Heart left ventricle (tissue), 16 donors: ENCODE data around the gene OPRL1. TPM values are rescaled to one million over a fixed set of nuclear protein-coding genes. Genes with fewer than 3 reads are reported as not detected.
A peak's percentile ranks its signal among the peaks of the same experiment; 100 is the strongest.

Experiments used
- ATAC-seq, 4 donors: fragments of 200-7000 bp; cut with Tn5 transposase; one replicate each; pipeline ENCODE4 v1.9.1; 2020 to 2022; ENCODE audit warnings: moderate library complexity in 4 of 4, mild to moderate bottlenecking in 3 of 4, moderate number of reproducible peaks in 1 of 4
- DNase-seq, 5 donors: peaks; one replicate each; pipeline ENCODE4 v3.0.0-alpha.2; 2020
- H3K27ac ChIP-seq, 12 donors: fragments of 200-600 bp; sonication (generic) in 4 of 12; one replicate each; pipeline versions ENCODE4 v1.5.0 to v1.8.0; 2016 to 2022; ENCODE audit warnings: mild to moderate bottlenecking in 2 of 12
- H3K27me3 ChIP-seq, 9 donors: fragments of 200-600 bp; sonication (generic) in 2 of 9; one replicate each; pipeline versions ENCODE4 v1.5.1 to v1.8.0; 2016 to 2022; ENCODE audit warnings: mild to moderate bottlenecking in 3 of 9
- H3K36me3 ChIP-seq, 9 donors: fragments of 200-600 bp; sonication (generic) in 2 of 9; one replicate each; pipeline versions ENCODE4 v1.5.0 to v1.8.0; 2018 to 2022; ENCODE audit warnings: mild to moderate bottlenecking in 2 of 9
- H3K4me1 ChIP-seq, 12 donors: fragments of 200-600 bp; sonication (generic) in 4 of 12; one replicate each; pipeline versions ENCODE4 v1.5.0 to v1.8.0; 2016 to 2022; ENCODE audit warnings: mild to moderate bottlenecking in 3 of 12
- H3K4me3 ChIP-seq, 12 donors: fragments of 200-600 bp; sonication (generic) in 4 of 12; one replicate each; pipeline versions ENCODE4 v1.5.0 to v1.8.0; 2017 to 2022; ENCODE audit warnings: mild to moderate bottlenecking in 9 of 12, moderate library complexity in 4 of 12
- H3K9me3 ChIP-seq, 12 donors: fragments of 200-600 bp; sonication (generic) in 4 of 12; one replicate each; pipeline versions ENCODE4 v1.5.0 to v1.8.0; 2016 to 2022; ENCODE audit warnings: mild to moderate bottlenecking in 1 of 12
- POLR2A ChIP-seq, 2 donors: fragments of 450-650 bp; IDR thresholded peaks; one replicate each; pipeline ENCODE4 v1.6.1; 2017; ENCODE audit warnings: antibody characterized with exemption in 2 of 2, mild to moderate bottlenecking in 2 of 2, moderate library complexity in 2 of 2
- WGBS, 4 donors: extraction: QIAGEN DNeasy Blood & Tissue Kit in 2 of 4; methylation state at CpG; one replicate each; pipeline versions ENCODE4 v1.1.5 to v1.1.7; 2013 to 2018; 5-methylcytosine and 5-hydroxymethylcytosine counted together
- intact Hi-C, 10 donors: fragments of 100-400 bp; cut with DNase I; formaldehyde crosslinking; loops; one replicate each; pipeline versions ENCODE4 v1.11.1 to v1.14.2; 2022
- polyA plus RNA-seq, 2 donors: library from polyadenylated mRNA; stranded (reverse); fragments of 200-250 nt; gene quantifications; one replicate each; pipeline ENCODE4 v1.2.3, GENCODE V29; 2013
- total RNA-seq, 9 donors: library from RNA; depleted of rRNA in 2 of 9; stranded (reverse); fragments of >200 nt in 2 of 9; fragmentation: NEBNext Ultra II Directional in 3 of 9; extraction: Animal tissue kit (Norgen Biotek cat#: 25700) in 3 of 9; gene quantifications; one replicate each; pipeline versions ENCODE4 v1.1.0 to v1.2.4, GENCODE V29; 2016 to 2023
- TF ChIP-seq, protein P1 (sequence below), 12 donors: fragments of 200-600 bp; sonication (generic) in 4 of 12; IDR thresholded peaks; one replicate each; pipeline versions ENCODE4 v1.5.0 to v1.8.0; 2018 to 2022; ENCODE audit warnings: antibody characterized with exemption in 12 of 12, mild to moderate bottlenecking in 5 of 12
- donor health status: ischemic (EF 13 %, LVEDD 7.1; RV severe dilation, severe dysfunction).
- donor health status: healthy with polysubstance abuse.
- donor health status: DM: no; HTN: yes; CAD: no.
- donor health status: DM: no; HTN: no; CAD: no.
- donor health status: ischemic (EF 25% LVEDD 6.9; RV normal size, moderate dysfunction).
- donor health status: ischemic (EF 25% LVEDD 5.7; RV mildly dilated, moderate dysfunction).
- donor health status: healthy.
- donor health status: DM: yes; HTN: yes; CAD: no.
- donor health status: ischemic (EF 35%, LVEDD 5.7; RV mildly dilated, moderate dysfunction).
- donor health status: nonischemic (EF 11% LVEDD 7.7; RV severe dilation, severe dysfunction).
- donor health status: DM: yes; HTN: yes; CAD: no.
- donor health status: PGD.
- donor health status: ischemic (EF 29% LVEDD 5.4; RV normal size, mild dysfunction).
- donor health status: nonischemic (EF 23%, LVEDD 6.1; RV moderate dilation, normal function).

OPRL1 gene
- total and polyA plus RNA-seq, 11 donors = 0.18 to 1.9 (median 0.54) TPM

DNA sequence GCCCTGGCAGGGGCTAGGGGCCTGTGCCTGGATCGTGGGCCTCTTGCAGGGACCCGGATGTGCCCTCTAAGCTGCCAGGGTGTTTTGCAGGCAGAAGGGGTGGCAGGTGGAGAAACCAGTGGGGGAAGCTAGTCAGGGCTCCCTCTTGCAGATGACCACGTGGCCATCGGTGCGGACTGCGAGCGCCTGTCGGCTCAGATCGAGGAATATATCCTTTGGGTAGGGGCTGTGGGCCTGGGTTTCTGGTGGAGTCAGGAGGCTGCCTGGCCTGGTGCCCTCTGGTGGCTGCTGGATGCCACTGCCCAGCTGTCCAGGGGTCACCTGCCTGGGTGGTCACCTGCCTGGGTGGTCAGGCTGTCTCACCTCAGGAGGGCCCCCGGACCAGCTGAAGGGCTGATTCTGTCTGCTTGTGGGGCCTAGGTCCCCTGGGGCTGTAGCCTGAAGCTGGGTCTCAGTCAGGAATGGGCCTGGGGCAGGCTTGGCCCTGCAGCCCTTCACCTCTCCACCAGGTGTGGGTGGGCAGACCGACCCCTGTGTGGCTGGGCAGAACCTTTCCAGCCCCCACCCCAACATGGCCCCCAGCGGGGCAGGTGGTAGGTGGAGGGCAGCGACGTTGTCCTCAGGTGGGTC is 10.2 kb upstream of the OPRL1 start:
- H3K36me3 ChIP-seq = peaks cover 0 to 31% (median 20%) of the 10 kb centered on the region in 9 donors
- DNase-seq (no peak), ATAC-seq (no peak)
- TF ChIP-seq, protein P1, sequence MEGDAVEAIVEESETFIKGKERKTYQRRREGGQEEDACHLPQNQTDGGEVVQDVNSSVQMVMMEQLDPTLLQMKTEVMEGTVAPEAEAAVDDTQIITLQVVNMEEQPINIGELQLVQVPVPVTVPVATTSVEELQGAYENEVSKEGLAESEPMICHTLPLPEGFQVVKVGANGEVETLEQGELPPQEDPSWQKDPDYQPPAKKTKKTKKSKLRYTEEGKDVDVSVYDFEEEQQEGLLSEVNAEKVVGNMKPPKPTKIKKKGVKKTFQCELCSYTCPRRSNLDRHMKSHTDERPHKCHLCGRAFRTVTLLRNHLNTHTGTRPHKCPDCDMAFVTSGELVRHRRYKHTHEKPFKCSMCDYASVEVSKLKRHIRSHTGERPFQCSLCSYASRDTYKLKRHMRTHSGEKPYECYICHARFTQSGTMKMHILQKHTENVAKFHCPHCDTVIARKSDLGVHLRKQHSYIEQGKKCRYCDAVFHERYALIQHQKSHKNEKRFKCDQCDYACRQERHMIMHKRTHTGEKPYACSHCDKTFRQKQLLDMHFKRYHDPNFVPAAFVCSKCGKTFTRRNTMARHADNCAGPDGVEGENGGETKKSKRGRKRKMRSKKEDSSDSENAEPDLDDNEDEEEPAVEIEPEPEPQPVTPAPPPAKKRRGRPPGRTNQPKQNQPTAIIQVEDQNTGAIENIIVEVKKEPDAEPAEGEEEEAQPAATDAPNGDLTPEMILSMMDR (IDR thresholded peaks at IDR 0.05) = peak; percentile 42 to 72 (median 66)
- TF ChIP-seq POLR2A (IDR thresholded peaks at IDR 0.05) = no peak
- H3K27me3 ChIP-seq = no peaks in the 10 kb centered on the region
- intact Hi-C loops = loop anchor here in 1 of 10 donors (10.0 kb wide), 1 partner anchor 175 kb away; the partner anchor contains the start of gene DNAJC5
- H3K4me3 ChIP-seq = no peak overlapping the region
- H3K27ac ChIP-seq = no peak overlapping the region
- 62 to 87% (median 64%) methylated on average over 6 to 14 of the region's 14 CpGs for WGBS, 4 donors
- peaks cover 0 to 22% (median under 1%) of the 10 kb centered on the region in 12 donors for H3K4me1 ChIP-seq
- H3K9me3 ChIP-seq = no peaks in the 10 kb centered on the region

DNA sequence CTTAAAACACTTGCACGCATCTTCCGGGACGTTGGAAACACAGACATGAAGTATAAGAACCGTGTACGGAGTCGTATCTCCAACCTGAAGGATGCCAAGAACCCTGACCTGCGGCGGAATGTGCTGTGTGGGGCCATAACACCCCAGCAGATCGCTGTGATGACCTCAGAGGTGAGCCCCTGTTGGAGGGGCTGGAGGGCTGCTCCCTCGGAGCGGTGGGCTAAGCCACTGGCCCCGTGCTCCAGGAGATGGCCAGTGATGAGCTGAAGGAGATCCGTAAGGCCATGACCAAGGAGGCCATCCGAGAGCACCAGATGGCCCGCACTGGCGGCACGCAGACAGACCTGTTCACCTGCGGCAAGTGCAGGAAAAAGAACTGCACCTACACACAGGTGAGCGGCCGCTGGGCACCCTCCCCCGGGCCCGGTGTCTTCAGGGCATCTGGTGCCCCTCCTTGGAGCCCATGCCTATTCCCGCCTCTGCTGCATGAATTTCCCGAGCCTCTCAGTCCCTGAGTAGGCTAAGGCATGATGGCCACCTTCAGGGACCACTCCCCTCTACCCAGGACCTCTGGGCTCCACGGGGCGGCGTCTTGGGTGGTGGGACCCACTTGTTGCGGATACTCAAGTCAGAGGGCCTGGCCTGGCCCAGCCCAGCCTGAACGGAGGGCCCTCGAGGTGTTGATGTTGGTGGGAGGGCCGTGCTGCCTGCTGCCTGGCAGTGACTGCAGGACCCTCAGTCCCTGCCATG is 9.5 kb upstream of the OPRL1 start:
- Histone ChIP-seq H3K27me3 (no peaks in the 10 kb centered on the region), H3K36me3 (peaks cover 0 to 33% (median 20%) of the 10 kb centered on the region in 9 donors), H3K27ac (no peak overlapping the region), H3K9me3 (no peaks in the 10 kb centered on the region), H3K4me3 (no peak overlapping the region), H3K4me1 (peaks cover 0 to 15% (median 0%) of the 10 kb centered on the region in 12 donors)
- DNase-seq (no peak), ATAC-seq (no peak)
- intact Hi-C loops = no loop called here
- WGBS, 4 donors = 89 to 95% (median 94%) methylated on average over 21 to 31 of the region's 31 CpGs
- no peak for TF ChIP-seq POLR2A (IDR thresholded peaks at IDR 0.05)
- TF ChIP-seq, protein P1 (IDR thresholded peaks at IDR 0.05) = no peak

DNA sequence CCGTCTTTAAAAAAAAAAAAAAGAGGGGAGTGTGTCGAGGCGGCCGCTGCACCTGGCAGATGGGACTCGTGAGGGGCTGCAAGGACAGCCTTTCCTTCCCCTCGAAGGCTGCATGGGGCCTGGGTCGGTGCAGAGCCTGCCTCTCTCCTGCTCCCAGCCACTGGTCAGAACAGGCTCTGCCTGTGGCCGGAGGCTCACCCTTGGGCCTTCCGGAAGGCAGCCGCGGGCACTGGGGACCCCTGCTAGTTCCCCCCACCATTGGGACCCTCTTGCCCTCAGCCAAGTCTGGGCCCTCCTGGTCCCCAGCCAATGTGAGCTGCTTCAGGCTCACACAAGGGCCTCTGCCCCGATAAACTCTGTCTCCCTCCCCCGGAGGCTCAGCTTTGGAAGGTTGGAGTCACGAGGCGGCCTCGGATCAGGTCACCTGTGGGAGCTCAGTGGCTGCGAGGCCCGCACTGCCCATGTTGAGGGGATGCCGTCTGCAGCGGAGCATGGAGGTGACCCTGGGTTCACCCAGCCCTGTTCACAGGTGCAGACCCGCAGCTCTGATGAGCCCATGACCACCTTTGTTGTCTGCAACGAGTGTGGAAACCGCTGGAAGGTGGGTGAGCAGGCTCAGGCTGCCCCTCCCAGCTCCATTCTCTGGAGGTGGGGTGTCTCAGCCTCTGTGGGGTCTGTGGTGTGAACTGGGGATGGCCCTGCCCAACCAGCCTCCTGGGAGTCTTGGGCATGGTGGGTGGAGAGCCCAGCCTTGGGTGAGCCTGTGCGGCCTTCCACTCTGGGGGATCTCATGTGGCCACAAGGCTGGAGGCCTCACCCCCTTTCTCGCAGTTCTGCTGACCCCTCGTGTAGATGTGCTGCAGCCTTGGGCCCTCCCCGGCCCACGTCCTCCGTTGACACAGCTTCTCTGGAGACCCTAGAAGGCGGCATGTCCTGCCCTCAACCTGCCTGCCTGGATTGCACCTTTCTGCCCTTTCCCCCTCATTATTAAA is 8.2 kb upstream of the OPRL1 start:
- H3K36me3 ChIP-seq = peaks cover 0 to 43% (median 20%) of the 10 kb centered on the region in 9 donors
- no peak for ATAC-seq
- intact Hi-C loops = no loop called here
- no peaks in the 10 kb centered on the region for H3K27me3 ChIP-seq
- no peak for DNase-seq
- 88 to 92% (median 90%) methylated on average over 28 to 30 of the region's 30 CpGs for WGBS, 4 donors
- H3K4me3 ChIP-seq = no peak overlapping the region
- TF ChIP-seq, protein P1 (IDR thresholded peaks at IDR 0.05) = no peak
- no peak for TF ChIP-seq POLR2A (IDR thresholded peaks at IDR 0.05)
- H3K9me3 ChIP-seq = no peaks in the 10 kb centered on the region
- no peak overlapping the region for H3K27ac ChIP-seq
- H3K4me1 ChIP-seq = peaks cover 0 to 10% (median 0%) of the 10 kb centered on the region in 12 donors
